HFFc6 (cell line): Measurements from ENCODE around the gene CLOCK. TPM values are rescaled to one million over a fixed set of nuclear protein-coding genes. Genes with fewer than 3 reads are reported as not detected.

Experiments used
- DNase-seq: peaks from one replicate; pipeline ENCODE4 v3.0.0-alpha.2; 2018
- H3K27ac Mint-ChIP-seq: 2 replicates; pipeline ENCODE4 v1.8.0; 2020; ENCODE audit warnings: mild to moderate bottlenecking, mixed read lengths
- H3K27me3 Mint-ChIP-seq: 2 replicates; pipeline ENCODE4 v1.8.0; 2021; ENCODE audit warnings: mild to moderate bottlenecking, moderate library complexity, mixed read lengths; ENCODE audit not compliant: insufficient read depth
- H3K36me3 Mint-ChIP-seq: 2 replicates; pipeline ENCODE4 v1.8.0; 2021; ENCODE audit warnings: low read depth, mixed read lengths
- H3K4me1 Mint-ChIP-seq: 2 replicates; pipeline ENCODE4 v1.8.0; 2020; ENCODE audit warnings: low read depth, mixed read lengths
- H3K4me3 Mint-ChIP-seq: 2 replicates; pipeline ENCODE4 v1.8.0; 2020; ENCODE audit warnings: mild to moderate bottlenecking, moderate library complexity, mixed read lengths
- H3K9me3 Mint-ChIP-seq: 2 replicates; pipeline ENCODE4 v1.8.0; 2020; ENCODE audit warnings: mild to moderate bottlenecking, mixed read lengths
- total RNA-seq, 6 experiments: library from RNA; stranded (reverse); fragmentation: NEBNext Ultra II Directional; extraction: Animal tissue kit (Norgen Biotek cat#: 25700); gene quantifications; 2 replicates in 1 of 6; 3 replicates in 5 of 6; pipeline ENCODE4 v1.2.3, GENCODE V29; 2021
- TF ChIP-seq, protein P1 (sequence below): fragments of 200-600 bp; sonication (generic); IDR thresholded peaks from 2 replicates; pipeline ENCODE4 v1.5.0; 2021; ENCODE audit warnings: antibody characterized with exemption, mild to moderate bottlenecking

CLOCK gene
- total RNA-seq, 6 experiments from 2014 or later: 33.8 to 41.6 (median 37.1) TPM

DNA sequence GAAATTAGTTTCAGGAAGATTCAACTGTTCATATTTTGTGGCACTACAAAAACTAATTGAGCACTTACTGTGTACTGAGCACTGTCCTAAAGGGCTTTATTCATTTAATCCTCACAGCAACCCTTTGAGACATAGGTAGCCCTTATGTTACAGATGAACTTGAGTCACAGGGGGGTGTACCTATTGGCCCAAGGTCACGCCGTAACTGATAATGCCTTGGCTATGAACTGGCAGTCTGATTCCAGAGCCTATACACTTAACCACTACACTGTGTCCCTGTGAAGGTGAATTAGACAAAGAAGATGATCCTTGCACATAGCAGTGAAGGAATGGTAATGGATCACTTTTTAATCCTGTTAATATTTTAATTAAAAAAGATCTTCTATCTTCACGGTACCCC lies 138.9 kb downstream of the CLOCK start:
- DNase-seq: no peak
- peaks cover 47% of the 10 kb centered on the region for H3K4me1 Mint-ChIP-seq
- peaks cover 5% of the 10 kb centered on the region; the same call in 1 of the 2 replicates for H3K27me3 Mint-ChIP-seq
- no peaks in the 10 kb centered on the region for H3K9me3 Mint-ChIP-seq
- TF ChIP-seq, protein P1, sequence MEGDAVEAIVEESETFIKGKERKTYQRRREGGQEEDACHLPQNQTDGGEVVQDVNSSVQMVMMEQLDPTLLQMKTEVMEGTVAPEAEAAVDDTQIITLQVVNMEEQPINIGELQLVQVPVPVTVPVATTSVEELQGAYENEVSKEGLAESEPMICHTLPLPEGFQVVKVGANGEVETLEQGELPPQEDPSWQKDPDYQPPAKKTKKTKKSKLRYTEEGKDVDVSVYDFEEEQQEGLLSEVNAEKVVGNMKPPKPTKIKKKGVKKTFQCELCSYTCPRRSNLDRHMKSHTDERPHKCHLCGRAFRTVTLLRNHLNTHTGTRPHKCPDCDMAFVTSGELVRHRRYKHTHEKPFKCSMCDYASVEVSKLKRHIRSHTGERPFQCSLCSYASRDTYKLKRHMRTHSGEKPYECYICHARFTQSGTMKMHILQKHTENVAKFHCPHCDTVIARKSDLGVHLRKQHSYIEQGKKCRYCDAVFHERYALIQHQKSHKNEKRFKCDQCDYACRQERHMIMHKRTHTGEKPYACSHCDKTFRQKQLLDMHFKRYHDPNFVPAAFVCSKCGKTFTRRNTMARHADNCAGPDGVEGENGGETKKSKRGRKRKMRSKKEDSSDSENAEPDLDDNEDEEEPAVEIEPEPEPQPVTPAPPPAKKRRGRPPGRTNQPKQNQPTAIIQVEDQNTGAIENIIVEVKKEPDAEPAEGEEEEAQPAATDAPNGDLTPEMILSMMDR: no peak
- H3K36me3 Mint-ChIP-seq: peaks cover 36% of the 10 kb centered on the region
- H3K27ac Mint-ChIP-seq: no peak overlapping the region
- H3K4me3 Mint-ChIP-seq: no peak overlapping the region

DNA sequence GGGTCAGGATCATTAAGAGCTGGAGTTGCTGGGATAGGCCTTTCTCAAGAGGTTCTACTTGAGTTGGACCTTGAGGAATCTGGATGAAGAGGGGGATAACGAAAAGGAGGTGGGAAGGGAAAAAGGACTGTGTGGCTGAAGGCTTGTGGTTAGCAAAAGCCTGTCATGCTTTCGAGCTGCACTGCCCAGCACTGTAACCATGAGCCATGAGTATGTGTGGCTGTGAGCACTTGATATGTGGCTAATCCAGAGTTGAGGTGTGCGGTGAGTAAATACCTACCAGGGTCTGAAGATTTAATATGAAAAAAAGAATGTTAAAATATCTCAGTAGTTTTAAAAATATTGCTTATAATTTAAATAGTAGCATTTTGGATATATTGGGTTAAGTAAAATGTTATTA lies 139.6 kb downstream of the CLOCK start:
- Mint-ChIP-seq H3K9me3 (no peaks in the 10 kb centered on the region), H3K36me3 (peaks cover 36% of the 10 kb centered on the region), H3K4me3 (no peak overlapping the region), H3K27ac (peak overlapping the region; percentile 24; the same call in 1 of the 2 replicates), H3K4me1 (peaks cover 47% of the 10 kb centered on the region), H3K27me3 (peaks cover 5% of the 10 kb centered on the region; the same call in 1 of the 2 replicates)
- no peak for DNase-seq
- TF ChIP-seq, protein P1: no peak

DNA sequence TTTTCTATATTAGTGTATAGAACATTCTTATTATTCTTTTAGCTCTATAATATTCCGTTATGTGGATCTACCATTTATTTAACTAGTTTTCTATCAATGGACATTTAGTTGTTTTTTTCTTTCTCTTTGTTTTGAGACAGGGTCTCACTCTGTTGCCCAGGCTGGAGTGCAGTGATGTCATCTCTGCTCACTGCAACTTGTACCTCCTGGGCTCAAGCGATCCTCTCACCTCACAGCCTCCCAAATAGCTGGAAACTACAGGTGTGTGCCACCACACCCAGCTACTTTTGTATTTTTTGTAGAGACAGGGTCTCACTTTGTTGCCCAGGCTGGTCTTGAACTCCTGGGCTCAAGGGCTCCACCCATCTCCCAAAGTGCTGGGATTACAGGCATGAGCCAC lies 140.2 kb downstream of the CLOCK start:
- Mint-ChIP-seq H3K4me1 (peaks cover 47% of the 10 kb centered on the region), H3K27ac (peak overlapping the region; percentile 33; the same call in 1 of the 2 replicates), H3K9me3 (no peaks in the 10 kb centered on the region), H3K4me3 (no peak overlapping the region), H3K27me3 (peaks cover 5% of the 10 kb centered on the region; the same call in 1 of the 2 replicates), H3K36me3 (peaks cover 36% of the 10 kb centered on the region)
- TF ChIP-seq, protein P1: no peak
- no peak for DNase-seq

DNA sequence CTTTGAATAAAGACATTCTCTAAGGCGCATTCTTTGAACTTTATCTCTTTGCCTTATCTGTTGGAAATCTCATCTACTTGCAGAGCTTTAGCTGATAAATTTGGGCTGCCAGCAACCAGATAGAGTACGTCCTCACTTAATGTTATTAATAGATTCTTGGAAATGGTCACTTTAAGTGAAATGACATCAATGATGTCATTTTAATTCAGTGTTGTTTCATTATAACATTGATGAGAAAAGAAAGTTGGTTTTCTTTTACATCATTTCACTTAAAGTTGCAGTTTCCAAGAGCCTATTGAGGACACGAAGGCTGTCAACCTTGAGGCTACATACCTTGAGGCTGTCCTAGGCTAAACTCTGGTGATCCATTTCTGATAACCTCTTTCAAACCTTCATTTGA lies 141.6 kb downstream of the CLOCK start:
- Mint-ChIP-seq H3K4me3 (no peak overlapping the region), H3K9me3 (no peaks in the 10 kb centered on the region), H3K27ac (no peak overlapping the region), H3K4me1 (peaks cover 51% of the 10 kb centered on the region), H3K27me3 (peaks cover 5% of the 10 kb centered on the region; the same call in 1 of the 2 replicates), H3K36me3 (peaks cover 36% of the 10 kb centered on the region)
- TF ChIP-seq, protein P1: no peak
- DNase-seq: no peak

DNA sequence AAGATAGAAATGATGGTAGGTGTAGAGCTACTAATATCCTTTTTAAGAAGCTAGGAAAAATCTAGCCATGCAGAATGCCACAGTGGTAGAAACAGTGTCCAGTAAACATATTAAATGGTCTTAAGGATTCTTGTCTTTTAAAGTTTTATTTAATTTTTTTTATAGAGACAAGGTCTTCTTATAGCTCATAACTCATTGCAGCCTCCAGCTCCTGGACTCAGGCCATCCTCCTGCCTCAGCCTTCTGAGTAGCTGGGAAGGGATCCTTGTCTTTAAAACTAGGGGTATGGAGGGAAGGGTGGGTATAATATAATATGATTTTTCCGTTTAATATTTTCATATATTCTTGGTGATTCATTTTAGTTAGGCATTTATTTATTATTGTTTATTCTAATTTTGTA lies 147.1 kb downstream of the CLOCK start:
- Mint-ChIP-seq H3K36me3 (peaks cover 42% of the 10 kb centered on the region), H3K4me1 (peaks cover 54% of the 10 kb centered on the region), H3K27ac (peak overlapping the region; percentile 85; the same call in 1 of the 2 replicates), H3K9me3 (no peaks in the 10 kb centered on the region), H3K4me3 (peak overlapping the region; percentile 94), H3K27me3 (peaks cover 5% of the 10 kb centered on the region)
- no peak for DNase-seq
- TF ChIP-seq, protein P1: no peak

DNA sequence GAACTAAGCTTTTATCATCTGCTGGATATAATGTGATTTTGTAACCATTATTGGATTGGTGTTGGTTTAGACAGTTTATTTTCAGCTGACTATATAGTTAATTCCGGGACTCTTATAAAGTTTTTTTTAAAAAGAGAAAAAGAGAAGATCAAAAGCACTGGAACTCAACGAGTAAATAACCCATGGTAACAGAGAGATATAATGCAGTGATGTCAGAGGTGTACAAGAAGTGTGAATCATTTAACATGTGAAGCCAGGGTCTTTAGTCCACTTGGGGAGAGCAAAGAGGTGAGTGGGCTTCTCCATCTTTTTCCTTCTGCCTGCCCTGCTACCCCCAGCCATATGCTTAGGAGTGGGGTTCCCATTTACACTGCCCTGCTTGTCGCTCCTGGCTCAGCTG lies 147.7 kb downstream of the CLOCK start:
- Mint-ChIP-seq H3K4me1 (peaks cover 60% of the 10 kb centered on the region), H3K4me3 (peak overlapping the region; percentile 94), H3K27me3 (peaks cover 4% of the 10 kb centered on the region), H3K36me3 (peaks cover 39% of the 10 kb centered on the region), H3K9me3 (no peaks in the 10 kb centered on the region), H3K27ac (peak overlapping the region; percentile 85)
- DNase-seq: no peak
- TF ChIP-seq, protein P1: no peak
